NCI-H2196 (cell line): ENCODE data around the gene SENP7.
"Not testable (repeated sequence)": the region's sequence is repeated elsewhere in the genome, so short reads cannot be mapped to it uniquely, and the experiment has no call there.

ENCODE experiments used
- DNase-seq: peaks from one replicate; lab custom pipeline; 2025; ENCODE audit not compliant: unreplicated experiment; lab: John Stamatoyannopoulos, UW

The SENP7 gene, protein sequence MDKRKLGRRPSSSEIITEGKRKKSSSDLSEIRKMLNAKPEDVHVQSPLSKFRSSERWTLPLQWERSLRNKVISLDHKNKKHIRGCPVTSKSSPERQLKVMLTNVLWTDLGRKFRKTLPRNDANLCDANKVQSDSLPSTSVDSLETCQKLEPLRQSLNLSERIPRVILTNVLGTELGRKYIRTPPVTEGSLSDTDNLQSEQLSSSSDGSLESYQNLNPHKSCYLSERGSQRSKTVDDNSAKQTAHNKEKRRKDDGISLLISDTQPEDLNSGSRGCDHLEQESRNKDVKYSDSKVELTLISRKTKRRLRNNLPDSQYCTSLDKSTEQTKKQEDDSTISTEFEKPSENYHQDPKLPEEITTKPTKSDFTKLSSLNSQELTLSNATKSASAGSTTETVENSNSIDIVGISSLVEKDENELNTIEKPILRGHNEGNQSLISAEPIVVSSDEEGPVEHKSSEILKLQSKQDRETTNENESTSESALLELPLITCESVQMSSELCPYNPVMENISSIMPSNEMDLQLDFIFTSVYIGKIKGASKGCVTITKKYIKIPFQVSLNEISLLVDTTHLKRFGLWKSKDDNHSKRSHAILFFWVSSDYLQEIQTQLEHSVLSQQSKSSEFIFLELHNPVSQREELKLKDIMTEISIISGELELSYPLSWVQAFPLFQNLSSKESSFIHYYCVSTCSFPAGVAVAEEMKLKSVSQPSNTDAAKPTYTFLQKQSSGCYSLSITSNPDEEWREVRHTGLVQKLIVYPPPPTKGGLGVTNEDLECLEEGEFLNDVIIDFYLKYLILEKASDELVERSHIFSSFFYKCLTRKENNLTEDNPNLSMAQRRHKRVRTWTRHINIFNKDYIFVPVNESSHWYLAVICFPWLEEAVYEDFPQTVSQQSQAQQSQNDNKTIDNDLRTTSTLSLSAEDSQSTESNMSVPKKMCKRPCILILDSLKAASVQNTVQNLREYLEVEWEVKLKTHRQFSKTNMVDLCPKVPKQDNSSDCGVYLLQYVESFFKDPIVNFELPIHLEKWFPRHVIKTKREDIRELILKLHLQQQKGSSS

DNA sequence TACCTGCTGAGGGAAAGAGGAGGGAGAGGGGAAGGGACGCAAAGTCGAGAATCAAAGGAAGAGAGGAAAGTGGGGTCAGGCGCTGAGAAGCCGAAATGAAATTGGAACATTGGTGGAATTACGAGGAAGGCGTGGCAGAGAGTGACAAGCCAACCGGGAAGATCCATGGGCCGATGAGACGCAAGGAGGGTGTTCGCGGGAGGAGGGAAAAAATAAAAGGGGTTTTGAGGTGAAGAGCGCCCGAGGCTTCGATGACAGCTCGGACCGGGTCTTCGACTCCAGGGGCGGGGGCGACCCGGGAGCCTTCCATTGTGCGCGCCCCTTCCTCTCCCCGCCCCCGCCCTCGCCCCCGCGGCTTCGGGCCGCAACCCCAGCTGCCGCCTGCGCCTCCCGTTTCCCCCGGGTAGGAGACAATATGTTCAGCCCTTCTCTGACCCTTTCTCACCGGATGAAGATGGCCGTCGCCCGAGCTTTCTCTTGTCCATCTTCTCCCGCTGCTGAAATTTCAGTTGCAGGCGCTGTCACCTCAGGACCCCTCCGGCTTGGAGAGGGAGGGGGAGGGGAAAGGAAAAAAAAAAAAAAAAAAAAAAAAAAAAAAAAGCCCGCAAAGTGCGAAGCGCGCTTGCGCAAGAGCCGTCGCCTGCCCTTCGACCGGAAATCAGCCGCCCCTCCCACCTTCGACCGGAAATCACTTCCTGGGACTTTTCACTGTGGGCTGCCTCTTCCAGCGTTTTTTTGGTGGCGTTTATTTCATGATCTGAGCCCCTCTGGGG, at the start of gene SENP7:
TSS of gene SENP7 (minus strand) at position 567 of the 773 bp plus-strand sequence. CDS start at position 485, 82 bp downstream.
- DNase-seq = peak; percentile 85

DNA sequence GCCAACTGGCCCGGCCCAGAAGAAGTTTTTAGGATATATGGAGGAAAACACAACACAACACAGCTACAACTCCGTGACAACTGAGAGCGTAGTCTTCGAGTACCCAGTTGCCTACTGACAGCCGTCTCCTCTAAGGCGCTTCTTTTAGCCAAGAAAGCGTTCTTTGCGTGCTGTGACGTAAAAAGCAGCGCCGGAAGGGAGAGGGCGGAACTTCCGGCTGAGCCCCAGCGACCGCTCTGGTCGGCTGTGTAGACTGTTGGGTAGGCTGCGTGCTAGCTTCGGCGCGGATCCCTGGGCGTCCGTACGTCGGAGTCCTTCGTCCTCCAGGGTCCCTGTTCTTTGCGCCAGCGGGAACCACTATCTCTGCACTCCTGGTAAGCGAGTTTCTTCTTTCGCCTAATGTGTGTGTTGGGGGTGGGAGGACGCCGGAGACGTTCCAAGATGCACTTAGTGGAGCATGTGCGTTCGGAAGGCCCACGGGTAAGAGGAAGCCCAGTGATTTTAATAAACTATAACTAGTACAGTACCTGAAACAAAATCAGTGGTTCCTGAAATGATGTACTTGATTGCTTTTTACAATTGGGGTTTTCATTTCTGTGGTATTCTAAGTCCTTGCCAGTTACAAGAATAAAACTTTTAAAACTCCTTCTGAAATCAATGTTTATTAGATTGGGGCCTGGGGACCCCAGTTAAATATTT, 48.8 kb upstream of the SENP7 start, which contains the start of gene TRMT10C:
TSS of gene TRMT10C (plus strand) at position 239 of the 699 bp plus-strand sequence. CDS start 2,914 bp downstream, outside the sequence.
- peak; percentile 97 for DNase-seq

DNA sequence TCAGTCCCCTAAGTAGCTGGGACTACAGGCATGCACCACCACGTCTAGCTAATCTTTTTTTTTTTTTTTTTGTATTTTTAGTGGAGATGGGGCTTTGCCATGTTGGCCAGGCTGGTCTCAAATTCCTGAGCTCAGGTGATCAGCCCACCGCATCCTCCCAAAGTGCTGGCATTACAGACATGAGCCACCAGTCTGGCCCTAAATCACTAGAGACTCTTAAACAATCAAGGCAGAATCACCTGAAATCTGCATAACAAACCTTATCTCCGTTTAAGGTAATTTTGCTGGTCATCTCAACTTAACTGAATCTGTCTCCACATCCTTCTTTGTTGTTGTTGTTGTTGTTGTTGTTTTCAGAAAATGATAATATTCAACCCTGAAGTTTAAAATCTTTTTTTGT, 43.1 kb upstream of the SENP7 start:
- DNase-seq = no peak

DNA sequence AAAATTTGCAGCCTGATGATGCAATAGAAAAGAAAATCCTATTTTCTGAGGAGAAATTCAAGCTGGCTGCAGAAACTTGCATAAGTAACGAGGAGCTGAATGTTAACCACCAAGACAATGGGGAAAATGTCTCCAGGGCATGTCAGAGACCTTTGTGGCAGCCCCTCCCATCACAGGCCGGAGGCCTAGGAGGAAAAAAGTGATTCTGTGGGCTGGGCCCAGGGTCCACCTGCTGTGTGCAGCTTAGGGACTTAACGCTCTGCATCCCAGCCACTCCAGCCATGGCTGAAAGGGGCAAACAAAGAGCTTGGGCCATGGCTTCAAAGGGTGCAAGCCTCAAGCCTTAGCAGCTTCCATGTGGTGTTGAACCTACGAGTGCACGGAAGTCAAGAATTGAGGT, 40.4 kb upstream of the SENP7 start:
- not testable (repeated sequence) for DNase-seq

DNA sequence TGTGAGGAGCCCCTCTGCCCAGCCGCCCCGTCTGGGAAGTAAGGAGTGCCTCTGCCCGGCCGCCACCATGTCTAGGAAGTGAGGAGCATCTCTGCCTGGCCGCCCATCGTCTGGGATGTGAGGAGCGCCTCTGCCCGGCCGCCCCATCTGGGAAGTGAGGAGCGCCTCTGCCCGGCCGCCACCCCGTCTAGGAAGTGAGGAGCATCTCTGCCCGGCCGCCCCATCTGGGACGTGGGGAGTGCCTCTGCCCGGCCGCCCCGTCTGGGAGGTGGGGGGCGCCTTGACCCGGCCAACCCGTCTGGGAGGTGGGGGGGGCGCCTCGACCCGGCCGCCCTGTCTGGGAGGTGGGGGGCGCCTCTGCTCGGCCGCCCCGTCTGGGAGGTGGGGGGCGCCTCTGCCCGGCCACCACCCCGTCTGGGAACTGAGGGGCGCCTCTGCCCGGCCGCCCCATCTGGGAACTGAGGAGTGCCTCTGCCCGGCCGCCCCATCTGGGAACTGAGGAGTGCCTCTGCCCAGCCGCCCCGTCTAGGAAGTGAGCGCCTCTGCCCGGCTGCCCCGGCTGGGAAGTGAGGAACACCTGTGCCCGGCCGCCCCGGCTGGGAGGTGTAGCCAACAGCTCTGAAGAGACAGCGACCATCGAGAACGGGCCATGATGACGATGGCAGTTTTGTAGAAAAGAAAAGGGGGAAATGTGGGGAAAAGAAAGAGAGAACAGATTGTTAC, 38.5 kb upstream of the SENP7 start:
- not testable (repeated sequence) for DNase-seq

DNA sequence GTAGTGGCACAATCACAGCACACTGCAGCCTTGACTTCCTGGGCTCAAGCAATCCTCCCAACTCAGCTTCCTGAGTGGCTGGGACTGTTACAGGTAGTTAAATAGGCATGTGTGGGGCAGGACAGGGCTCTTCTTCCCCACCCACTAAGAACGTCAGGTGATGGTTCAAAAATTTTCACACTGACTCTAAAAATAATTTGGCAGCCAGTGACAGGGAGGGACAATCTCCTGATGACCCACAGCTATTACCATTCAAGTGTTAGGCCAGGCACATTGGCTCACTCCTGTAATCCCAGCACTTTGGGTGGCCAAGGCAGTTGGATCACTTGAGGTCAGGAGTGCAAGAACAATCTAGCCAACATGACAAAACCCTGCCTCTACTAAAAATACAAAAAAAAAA, 36.5 kb upstream of the SENP7 start:
- DNase-seq = no peak

DNA sequence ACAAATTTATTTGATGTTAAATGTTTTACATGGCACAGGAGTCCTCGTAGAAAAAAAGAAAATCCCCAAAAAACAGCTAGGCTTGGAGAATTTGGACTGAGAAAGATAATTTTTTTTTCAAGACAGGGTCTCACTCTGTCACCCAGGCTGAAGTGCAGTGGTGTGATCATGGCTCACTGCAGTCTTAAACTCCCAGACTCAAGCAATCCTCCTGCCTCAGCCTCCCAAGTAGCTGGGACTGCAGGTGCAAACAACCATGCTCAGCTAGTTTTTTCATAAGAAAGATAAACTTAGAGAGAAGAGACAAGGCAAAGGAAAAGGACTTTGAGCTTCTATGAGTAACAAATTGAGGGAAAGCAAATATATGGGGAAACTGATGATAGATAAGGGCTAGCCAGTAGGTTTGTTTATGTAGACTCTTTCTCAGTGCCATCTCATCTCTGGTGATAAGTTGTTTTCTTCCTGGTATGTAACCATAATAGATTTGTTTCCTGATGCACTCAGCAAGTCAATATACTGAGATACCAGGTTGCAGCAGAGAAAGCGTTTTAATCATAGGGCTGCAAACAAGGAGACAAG, 35.6 kb upstream of the SENP7 start:
- DNase-seq = no peak

DNA sequence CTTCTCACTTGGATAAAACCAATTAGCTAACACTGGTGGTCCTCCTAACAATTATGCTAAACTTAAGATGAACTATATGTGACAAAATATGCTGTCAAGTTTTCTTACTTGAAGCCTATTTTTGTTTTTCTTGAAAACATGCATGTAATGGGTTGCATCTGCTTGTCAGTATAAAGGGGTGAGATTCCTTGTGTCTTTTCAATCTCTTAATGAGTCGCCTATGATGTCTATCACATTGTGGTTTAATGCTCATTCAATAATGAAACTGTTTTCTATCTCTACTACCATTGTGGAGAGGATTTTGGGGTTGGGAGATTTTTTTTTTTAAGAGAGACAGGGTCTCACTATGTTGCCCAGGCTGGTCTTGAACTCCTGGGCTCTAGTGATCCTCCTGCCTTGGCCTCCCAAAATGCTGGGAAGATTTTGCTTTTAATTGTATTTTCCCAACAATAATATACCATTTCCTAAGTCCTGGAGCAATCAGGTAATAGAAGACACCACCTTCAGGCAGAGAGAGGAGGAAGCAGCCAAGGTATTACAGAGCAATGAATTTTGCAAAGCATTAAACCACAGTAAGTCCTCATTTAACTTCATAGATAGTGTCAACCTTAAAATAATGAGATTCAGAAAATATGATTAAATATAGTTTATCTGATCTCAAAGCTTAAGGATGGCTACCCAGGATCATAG, 31.3 kb upstream of the SENP7 start:
- no peak for DNase-seq

DNA sequence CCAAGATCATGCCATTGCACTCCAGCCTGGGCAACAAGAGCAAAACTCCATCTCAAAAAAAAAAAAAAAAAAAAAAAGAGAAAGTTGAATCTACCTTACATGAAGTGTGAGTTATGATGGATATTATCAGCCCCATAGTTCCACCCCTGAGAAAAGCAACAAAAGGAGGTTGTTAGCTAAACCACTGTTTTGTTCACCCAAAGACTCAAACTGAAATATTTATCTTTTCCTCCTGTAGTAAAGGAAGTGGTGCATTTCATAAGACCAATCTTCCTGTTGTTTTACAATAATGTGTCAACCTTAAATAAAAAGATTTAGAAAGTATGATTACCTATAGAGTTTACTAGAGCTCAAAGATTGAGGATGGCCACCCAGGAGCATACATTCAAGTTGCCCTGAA, 29.9 kb upstream of the SENP7 start:
- DNase-seq = no peak

DNA sequence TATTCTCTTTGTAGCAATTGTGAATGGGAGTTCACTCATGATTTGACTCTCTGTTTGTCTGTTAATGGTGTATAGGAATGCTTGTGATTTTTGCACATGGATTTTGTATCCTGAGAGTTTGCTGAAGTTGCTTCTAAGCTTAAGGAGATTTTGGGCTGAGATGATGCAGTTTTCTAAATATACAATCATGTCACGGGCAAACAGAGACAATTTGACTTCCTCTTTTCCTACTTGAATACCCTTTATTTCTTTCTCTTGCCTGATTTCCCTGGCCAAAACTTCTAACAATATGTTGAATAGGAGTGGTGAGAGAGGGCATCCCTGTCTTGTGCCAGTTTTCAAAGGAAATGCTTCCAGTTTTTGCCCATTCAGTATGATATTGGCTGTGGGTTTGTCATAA, 23.9 kb upstream of the SENP7 start:
- not testable (repeated sequence) for DNase-seq

DNA sequence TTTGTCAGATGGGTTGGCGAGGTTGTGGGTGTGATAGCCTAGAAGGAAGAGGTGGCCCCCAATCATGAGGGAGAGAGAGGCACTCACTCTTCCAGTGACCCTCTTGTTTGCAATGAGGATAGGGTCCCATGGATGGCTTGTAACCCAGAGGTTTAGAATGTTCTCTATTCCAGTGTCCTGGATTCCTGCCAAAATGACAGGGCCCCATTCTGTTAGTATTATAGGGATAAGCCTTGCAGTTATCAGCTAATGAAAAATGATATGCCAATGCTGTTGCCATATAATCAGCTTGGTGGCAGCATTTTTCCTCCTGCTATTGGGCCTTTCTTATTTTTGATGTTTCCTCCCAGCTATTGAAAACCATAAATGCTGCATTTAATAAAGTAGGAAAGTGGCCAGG, 23.3 kb upstream of the SENP7 start:
- DNase-seq = no peak

DNA sequence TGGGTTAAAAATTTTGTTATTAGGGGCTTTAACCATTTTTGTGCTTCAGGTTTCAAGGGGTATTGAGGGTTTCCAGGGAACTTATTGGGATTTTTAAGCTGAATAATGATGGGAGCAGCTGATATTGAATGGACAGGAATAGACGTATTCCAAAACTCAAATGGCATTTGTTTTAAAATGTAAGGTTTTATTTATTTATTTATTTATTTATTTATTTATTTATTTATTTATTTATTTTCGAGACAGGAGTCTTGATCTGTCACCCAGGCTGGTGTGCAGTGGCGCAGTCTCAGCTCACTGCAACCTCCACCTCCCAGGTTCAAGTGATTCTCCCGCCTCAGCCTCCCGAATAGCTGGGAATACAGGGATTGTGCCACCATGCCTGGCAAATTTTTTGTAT, 22.2 kb upstream of the SENP7 start:
- DNase-seq = no peak

DNA sequence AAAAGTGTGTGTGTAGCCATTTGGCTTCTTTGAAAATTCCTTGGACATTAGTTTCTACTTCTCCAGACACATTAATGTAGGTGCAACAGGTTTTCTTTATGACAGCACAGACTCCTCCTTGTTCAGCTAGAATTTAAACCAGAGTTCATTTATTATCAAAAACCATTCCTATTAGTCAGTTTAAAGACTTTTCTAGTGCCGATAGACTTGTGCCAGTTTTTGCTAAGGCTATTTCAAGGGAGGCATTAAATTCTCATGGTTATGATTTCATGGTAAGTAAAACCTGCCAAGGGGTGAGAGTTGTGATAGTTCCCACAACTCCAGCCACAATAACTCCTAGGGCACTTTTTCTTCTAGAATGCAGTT, 20.6 kb upstream of the SENP7 start:
- DNase-seq = no peak

DNA sequence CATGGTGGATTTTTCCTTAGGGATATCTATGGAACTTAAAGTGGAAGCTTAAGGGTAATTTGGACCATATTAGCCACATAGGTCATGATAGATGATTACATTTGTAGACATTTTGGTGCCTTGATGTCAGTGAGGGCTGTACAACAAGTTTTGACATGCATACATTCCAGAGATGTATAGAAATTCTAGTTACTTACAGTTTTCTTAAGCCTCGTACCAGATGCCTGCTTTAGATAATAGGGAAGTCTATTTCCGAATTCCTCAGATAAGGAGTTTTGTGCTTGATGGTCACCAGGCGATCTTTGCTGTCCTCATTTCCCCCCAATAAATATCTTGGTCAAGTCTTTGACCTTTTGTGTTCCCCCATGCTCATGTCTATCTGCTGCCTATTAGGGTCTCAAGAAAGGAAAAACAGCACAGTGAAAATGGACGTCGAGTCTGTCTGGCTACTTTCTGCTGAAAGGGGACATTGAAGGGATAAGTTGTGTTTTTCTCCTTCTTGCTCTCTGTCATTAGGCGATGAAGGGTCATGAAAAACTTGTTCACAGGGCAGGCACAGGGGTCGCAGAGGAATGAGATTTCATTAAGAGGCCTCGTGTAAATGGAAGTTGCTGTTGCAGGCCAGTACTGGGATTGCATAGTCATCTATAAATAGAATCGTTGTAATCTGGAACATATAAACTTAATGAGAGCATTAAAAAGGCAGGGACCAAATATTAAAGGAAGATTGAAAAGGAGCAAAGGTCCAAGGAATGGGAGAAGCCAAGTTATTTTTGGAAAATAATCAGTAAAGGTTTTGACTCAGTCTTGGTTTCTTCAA, 20.0 kb upstream of the SENP7 start:
- DNase-seq = no peak

DNA sequence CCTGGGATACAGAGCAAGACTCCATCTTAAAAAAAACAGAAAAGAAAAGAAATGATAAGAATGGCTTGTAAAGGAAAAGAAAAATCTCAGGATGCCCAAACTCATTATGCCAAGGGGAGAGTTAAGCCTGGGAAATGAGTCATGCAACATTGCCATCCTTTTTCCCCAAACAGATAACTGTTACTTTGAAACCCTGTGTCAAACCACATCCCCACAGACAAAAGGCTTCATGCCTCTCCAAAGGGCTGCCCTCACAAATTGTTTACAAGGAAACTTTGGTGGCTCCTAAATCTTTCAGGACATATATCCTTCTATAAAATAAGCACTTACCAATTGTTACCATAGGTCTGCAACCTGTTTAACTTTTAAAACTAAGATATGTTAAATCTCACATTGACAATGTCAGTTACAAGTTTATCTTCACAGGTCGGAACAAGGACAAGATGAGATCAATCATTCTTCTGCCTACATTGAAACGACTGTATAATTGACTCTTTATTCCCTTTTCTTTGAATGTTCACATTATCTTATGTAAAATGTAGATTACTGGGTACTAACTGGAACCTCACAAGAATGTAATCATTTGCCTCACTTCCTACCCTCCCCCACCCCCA, 18.6 kb upstream of the SENP7 start:
- DNase-seq = no peak

DNA sequence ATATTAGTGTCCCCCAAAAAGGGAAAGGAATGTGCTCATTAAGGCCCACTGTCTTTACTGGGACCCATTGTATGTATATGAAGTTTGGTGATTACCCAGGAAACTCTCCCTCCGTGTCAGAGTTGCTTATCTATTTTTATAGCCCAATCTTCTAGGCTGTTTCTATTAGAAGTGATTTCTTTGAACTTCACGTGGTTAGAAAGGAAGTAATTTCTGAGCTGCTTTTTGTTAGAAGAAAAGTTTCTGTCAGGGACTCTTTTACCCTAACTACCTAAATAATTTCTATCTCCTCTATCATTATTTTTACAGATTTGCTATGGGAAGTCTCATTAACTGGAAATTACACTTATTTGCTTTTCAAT, 17.7 kb upstream of the SENP7 start:
- DNase-seq = no peak
